ENCODE measurements around the gene FEN1. TPM values are rescaled to one million over a fixed set of nuclear protein-coding genes. Genes with fewer than 3 reads are reported as not detected.

Gene FEN1
- total and polyA plus RNA-seq, 2 experiments from 2014 or later = 15.4 to 21.0 TPM

DNA sequence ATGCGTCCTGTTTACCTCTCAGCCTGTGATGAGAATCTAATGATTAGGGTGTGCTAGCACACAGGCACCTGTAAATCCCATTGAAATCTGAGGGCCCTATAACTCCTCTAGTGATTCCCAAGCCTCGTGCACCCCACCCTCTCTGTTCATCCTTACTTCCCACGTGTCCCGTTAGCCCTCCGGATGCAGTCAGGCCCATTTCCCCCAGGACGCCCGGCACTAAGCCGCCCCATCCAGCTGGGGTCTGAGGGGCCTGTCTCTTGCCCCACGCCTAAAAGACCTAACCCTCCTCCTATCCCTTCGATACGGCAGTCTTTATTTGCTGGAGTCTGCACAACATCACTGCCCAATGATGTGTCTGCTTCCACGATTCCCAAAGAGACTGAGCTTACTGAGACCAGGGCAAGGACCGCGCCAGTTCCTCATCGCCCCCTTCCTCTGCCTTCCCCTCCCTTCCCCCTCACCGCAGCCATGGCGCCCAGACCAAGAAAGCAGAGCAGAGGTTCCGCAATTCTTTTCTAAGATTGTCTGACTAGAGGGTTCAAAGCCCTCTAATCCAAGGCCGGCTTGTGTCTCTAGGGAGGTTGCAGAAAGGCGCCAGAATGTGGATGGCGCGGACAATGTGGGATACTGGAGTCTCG lies 34.3 kb downstream of the FEN1 start:
- TF ChIP-seq EZH2phosphoT487 (IDR thresholded peaks at IDR 0.05; ENCODE audit: low read depth, severe bottlenecking, unreplicated experiment) (no peak), EZH2 (IDR thresholded peaks at IDR 0.05; ENCODE audit: borderline replicate concordance) (no peak)
- TF ChIP-seq, protein P1, sequence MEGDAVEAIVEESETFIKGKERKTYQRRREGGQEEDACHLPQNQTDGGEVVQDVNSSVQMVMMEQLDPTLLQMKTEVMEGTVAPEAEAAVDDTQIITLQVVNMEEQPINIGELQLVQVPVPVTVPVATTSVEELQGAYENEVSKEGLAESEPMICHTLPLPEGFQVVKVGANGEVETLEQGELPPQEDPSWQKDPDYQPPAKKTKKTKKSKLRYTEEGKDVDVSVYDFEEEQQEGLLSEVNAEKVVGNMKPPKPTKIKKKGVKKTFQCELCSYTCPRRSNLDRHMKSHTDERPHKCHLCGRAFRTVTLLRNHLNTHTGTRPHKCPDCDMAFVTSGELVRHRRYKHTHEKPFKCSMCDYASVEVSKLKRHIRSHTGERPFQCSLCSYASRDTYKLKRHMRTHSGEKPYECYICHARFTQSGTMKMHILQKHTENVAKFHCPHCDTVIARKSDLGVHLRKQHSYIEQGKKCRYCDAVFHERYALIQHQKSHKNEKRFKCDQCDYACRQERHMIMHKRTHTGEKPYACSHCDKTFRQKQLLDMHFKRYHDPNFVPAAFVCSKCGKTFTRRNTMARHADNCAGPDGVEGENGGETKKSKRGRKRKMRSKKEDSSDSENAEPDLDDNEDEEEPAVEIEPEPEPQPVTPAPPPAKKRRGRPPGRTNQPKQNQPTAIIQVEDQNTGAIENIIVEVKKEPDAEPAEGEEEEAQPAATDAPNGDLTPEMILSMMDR (IDR thresholded peaks at IDR 0.05; ENCODE audit: poor library complexity) = no peak
- Histone ChIP-seq H3K4me2 (peak overlapping the region; percentile 93), H3K9me2 (replicated peaks; ENCODE audit: insufficient read depth) (no peaks in the 10 kb centered on the region), H3K27me3 (no peaks in the 10 kb centered on the region), H3K4me3 (peak overlapping the region; percentile 95), H3K79me2 (peaks cover 38% of the 10 kb centered on the region), H3K4me1 (ENCODE audit: insufficient read depth) (peaks cover 26% of the 10 kb centered on the region), H3K36me3 (replicated peaks; ENCODE audit: insufficient read depth, low read depth) (no peaks in the 10 kb centered on the region), H4K20me1 (ENCODE audit: insufficient read depth, poor library complexity, severe bottlenecking) (peaks cover 26% of the 10 kb centered on the region), H3K9me3 (ENCODE audit: low read depth) (no peaks in the 10 kb centered on the region), H3K27ac (peak overlapping the region; percentile 98), H2AFZ (peak overlapping the region; percentile 44)
- no peak for DNase-seq (ENCODE audit: low spot score)
- 13% methylated on average over 23 of the region's 23 CpGs for WGBS (ENCODE audit: low lambda C conversion rate, missing lambda C conversion rate)

- WGBS (ENCODE audit: low lambda C conversion rate, missing lambda C conversion rate) = 0% methylated on average over 33 of the region's 83 CpGs
- Histone ChIP-seq H3K79me2 (peaks cover 45% of the 10 kb centered on the region), H3K4me3 (peak within 1 kb of the TSS; percentile 95), H3K36me3 (replicated peaks; ENCODE audit: insufficient read depth, low read depth) (no peaks in the 10 kb centered on the region), H3K4me2 (peak within 1 kb of the TSS; percentile 93), H3K9me3 (ENCODE audit: low read depth) (no peaks in the 10 kb centered on the region), H3K9me2 (replicated peaks; ENCODE audit: insufficient read depth) (no peaks in the 10 kb centered on the region), H2AFZ (peak within 1 kb of the TSS; percentile 60), H3K27me3 (no peaks in the 10 kb centered on the region), H3K4me1 (ENCODE audit: insufficient read depth) (peaks cover 26% of the 10 kb centered on the region), H4K20me1 (ENCODE audit: insufficient read depth, poor library complexity, severe bottlenecking) (peaks cover 26% of the 10 kb centered on the region), H3K27ac (peak within 1 kb of the TSS; percentile 98)
- peak; percentile 96 for DNase-seq (ENCODE audit: low spot score)
- TF ChIP-seq, protein P1 (IDR thresholded peaks at IDR 0.05; ENCODE audit: poor library complexity) = peak; percentile 12
- no peak for TF ChIP-seq EZH2 (IDR thresholded peaks at IDR 0.05; ENCODE audit: borderline replicate concordance)
These were observed 35.1 kb downstream of the FEN1 start, which contains the start of gene FADS2 for GRCh38 chr11:61827571-61828378. Gene FADS2 (plus strand): TSS chr11:61828300. CDS start chr11:61828391, 91 bp downstream.

DNA sequence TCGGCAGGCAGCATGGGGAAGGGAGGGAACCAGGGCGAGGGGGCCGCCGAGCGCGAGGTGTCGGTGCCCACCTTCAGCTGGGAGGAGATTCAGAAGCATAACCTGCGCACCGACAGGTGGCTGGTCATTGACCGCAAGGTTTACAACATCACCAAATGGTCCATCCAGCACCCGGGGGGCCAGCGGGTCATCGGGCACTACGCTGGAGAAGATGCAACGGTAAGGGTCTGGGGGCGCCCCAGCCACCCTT lies 35.6 kb downstream of the FEN1 start:
- H3K9me3 ChIP-seq (ENCODE audit: low read depth) = no peaks in the 10 kb centered on the region
- peaks cover 26% of the 10 kb centered on the region for H3K4me1 ChIP-seq (ENCODE audit: insufficient read depth)
- H3K4me3 ChIP-seq = peak overlapping the region; percentile 95
- no peaks in the 10 kb centered on the region for H3K9me2 ChIP-seq (replicated peaks; ENCODE audit: insufficient read depth)
- H3K4me2 ChIP-seq = peak overlapping the region; percentile 93
- TF ChIP-seq, protein P1 (IDR thresholded peaks at IDR 0.05; ENCODE audit: poor library complexity) = no peak
- TF ChIP-seq EZH2phosphoT487 (IDR thresholded peaks at IDR 0.05; ENCODE audit: low read depth, severe bottlenecking, unreplicated experiment) = no peak
- TF ChIP-seq EZH2 (IDR thresholded peaks at IDR 0.05; ENCODE audit: borderline replicate concordance) = no peak
- H2AFZ ChIP-seq = peak overlapping the region; percentile 60
- H3K27ac ChIP-seq = peak overlapping the region; percentile 98
- H3K27me3 ChIP-seq = no peaks in the 10 kb centered on the region
- no peak for DNase-seq (ENCODE audit: low spot score)
- H3K79me2 ChIP-seq = peaks cover 50% of the 10 kb centered on the region
- no peaks in the 10 kb centered on the region for H3K36me3 ChIP-seq (replicated peaks; ENCODE audit: insufficient read depth, low read depth)
- WGBS (ENCODE audit: low lambda C conversion rate, missing lambda C conversion rate) = 0% methylated on average over 9 of the region's 16 CpGs
- H4K20me1 ChIP-seq (ENCODE audit: insufficient read depth, poor library complexity, severe bottlenecking) = peaks cover 29% of the 10 kb centered on the region
